Omental fat pad (tissue), 4 donors: ENCODE data around the gene HMGCLL1. TPM values are rescaled to one million over a fixed set of nuclear protein-coding genes. Genes with fewer than 3 reads are reported as not detected.

Experiments used
- ATAC-seq: fragments of 150-250 bp; one replicate; pipeline ENCODE4 v1.9.1; 2016; ENCODE audit warnings: mild to moderate bottlenecking, moderate library complexity; ENCODE audit not compliant: low FRiP score
- DNase-seq: peaks from one replicate; pipeline ENCODE4 v3.0.0-alpha.2; 2019; ENCODE audit warnings: low spot score
- CTCF ChIP-seq, 3 donors: fragments of 450-650 bp; IDR thresholded peaks; one replicate each; pipeline ENCODE4 v1.5.1; 2016 to 2017; ENCODE audit warnings: antibody characterized with exemption in 3 of 3, mild to moderate bottlenecking in 3 of 3, moderate library complexity in 2 of 3
- total RNA-seq, 4 donors: library from RNA; depleted of rRNA; stranded (reverse); fragments of >200 nt; gene quantifications; one replicate each; pipeline ENCODE4 v1.1.0, GENCODE V29; 2016

HMGCLL1 gene
- total RNA-seq, 4 donors from 2014 or later = 0.82 to 4.1 (median 1.2) TPM

GRCh38 chr6:55450005-55450404 lies 129.0 kb downstream of the HMGCLL1 start:
- no peak for ATAC-seq
- no peak for DNase-seq
- no peak for TF ChIP-seq CTCF (IDR thresholded peaks at IDR 0.05)

- DNase-seq (no peak), ATAC-seq (no peak)
Measured at GRCh38 chr6:55449225-55449624, 129.8 kb downstream of the HMGCLL1 start.

GRCh38 chr6:55448451-55448850 lies 130.5 kb downstream of the HMGCLL1 start:
- ATAC-seq (no peak), DNase-seq (no peak)
- TF ChIP-seq CTCF (IDR thresholded peaks at IDR 0.05) = no peak

More at GRCh38 chr6:55449225-55449624, 129.8 kb downstream of the HMGCLL1 start:
- TF ChIP-seq CTCF (IDR thresholded peaks at IDR 0.05) = no peak

- TF ChIP-seq CTCF (IDR thresholded peaks at IDR 0.05) = no peak
- ATAC-seq = no peak
- no peak for DNase-seq
Measured at GRCh38 chr6:55447891-55448290, 131.1 kb downstream of the HMGCLL1 start.

- ATAC-seq (no peak), DNase-seq (no peak)
- no peak for TF ChIP-seq CTCF (IDR thresholded peaks at IDR 0.05)
Measured at GRCh38 chr6:55445648-55446204, 133.3 kb downstream of the HMGCLL1 start.

- no peak for DNase-seq
- ATAC-seq = no peak
- TF ChIP-seq CTCF (IDR thresholded peaks at IDR 0.05) = no peak
Measured at GRCh38 chr6:55443238-55444134, 135.5 kb downstream of the HMGCLL1 start.

GRCh38 chr6:55438203-55438602 lies 140.8 kb downstream of the HMGCLL1 start:
- no peak for TF ChIP-seq CTCF (IDR thresholded peaks at IDR 0.05)

More at GRCh38 chr6:55438203-55438602, 140.8 kb downstream of the HMGCLL1 start:
- DNase-seq = no peak
- no peak for ATAC-seq
